ENCODE results near the gene RGS8. TPM values are rescaled to one million over a fixed set of nuclear protein-coding genes. Genes with fewer than 3 reads are reported as not detected.

The RGS8 gene
- total RNA-seq, 1 donor from 2014 or later: 0.04 TPM

DNA sequence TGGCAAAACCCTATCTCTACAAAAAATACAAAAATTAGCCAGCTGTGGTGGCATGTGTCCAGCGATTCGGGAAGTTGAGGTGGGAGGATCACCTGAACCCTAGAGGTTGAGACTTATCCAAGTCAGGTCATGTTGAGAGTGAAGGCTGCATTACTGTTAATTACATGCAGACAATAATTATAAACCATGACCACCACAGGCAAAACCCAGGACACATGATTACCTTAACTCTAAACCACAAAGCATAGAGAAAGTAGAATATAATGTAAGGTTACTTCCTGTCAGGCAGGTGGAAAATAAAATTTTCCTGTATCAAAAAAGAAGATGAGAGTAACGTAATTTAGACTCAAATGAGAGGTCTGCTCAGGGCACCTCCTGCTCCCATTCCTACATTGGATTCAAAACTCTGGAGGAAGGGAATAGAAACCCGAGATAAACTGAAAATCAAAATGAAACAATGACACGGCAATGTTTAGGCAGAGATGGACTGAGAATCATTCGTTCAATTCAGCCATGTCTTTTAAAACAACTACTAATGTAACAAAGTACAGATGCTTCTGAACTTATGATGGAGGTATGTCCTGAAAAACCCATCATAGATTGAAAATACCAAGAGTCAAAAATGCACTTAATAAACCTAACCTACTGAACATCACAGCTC, 33.6 kb downstream of the RGS8 start:
- Histone ChIP-seq H3K4me3 (ENCODE audit: low read depth, low read length) (no peak overlapping the region), H3K36me3 (ENCODE audit: control insufficient read depth, insufficient read depth, low read length) (no peaks in the 10 kb centered on the region), H3K27me3 (ENCODE audit: control insufficient read depth, insufficient read depth, low read length) (peaks cover 2% of the 10 kb centered on the region)
- TF ChIP-seq CTCF (IDR thresholded peaks at IDR 0.05; ENCODE audit: insufficient read depth, low read length, poor library complexity, severe bottlenecking): no peak
- DNase-seq (ENCODE audit: low read depth): no peak

- DNase-seq (ENCODE audit: low read depth): no peak
- peaks cover 2% of the 10 kb centered on the region for H3K27me3 ChIP-seq (ENCODE audit: control insufficient read depth, insufficient read depth, low read length)
- H3K36me3 ChIP-seq (ENCODE audit: control insufficient read depth, insufficient read depth, low read length): no peaks in the 10 kb centered on the region
- no peak overlapping the region for H3K4me3 ChIP-seq (ENCODE audit: low read depth, low read length)
- no peak for TF ChIP-seq CTCF (IDR thresholded peaks at IDR 0.05; ENCODE audit: insufficient read depth, low read length, poor library complexity, severe bottlenecking)
These were observed 35.3 kb downstream of the RGS8 start for GRCh38 chr1:182649041-182649440.

DNA sequence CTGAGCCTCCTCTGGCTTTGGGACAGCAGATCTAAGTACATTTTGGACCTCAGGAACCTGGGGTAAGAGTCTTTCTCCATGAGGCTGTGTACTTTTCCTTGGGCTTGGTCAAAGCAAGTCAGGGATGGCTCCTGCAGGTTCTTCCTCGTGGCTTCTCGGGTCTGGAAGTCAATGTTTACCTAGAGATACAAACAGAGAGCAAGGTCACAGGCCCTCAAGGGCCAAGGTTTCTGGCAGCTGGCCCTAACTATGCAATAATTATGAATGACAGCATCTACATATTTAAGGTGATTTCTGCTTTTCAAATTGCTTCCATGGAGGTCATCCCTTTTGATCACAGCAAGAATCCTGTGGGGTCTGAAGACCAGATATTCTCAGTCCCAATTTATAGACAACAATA, 37.6 kb downstream of the RGS8 start:
- Histone ChIP-seq H3K36me3 (ENCODE audit: control insufficient read depth, insufficient read depth, low read length) (no peaks in the 10 kb centered on the region), H3K4me3 (ENCODE audit: low read depth, low read length) (no peak overlapping the region), H3K27me3 (ENCODE audit: control insufficient read depth, insufficient read depth, low read length) (peaks cover 2% of the 10 kb centered on the region)
- no peak for DNase-seq (ENCODE audit: low read depth)
- no peak for TF ChIP-seq CTCF (IDR thresholded peaks at IDR 0.05; ENCODE audit: insufficient read depth, low read length, poor library complexity, severe bottlenecking)

GRCh38 chr1:182644886-182645285, 39.5 kb downstream of the RGS8 start:
- no peak for TF ChIP-seq CTCF (IDR thresholded peaks at IDR 0.05; ENCODE audit: insufficient read depth, low read length, poor library complexity, severe bottlenecking)
- DNase-seq (ENCODE audit: low read depth): no peak
- Histone ChIP-seq H3K4me3 (ENCODE audit: low read depth, low read length) (no peak overlapping the region), H3K36me3 (ENCODE audit: control insufficient read depth, insufficient read depth, low read length) (no peaks in the 10 kb centered on the region), H3K27me3 (ENCODE audit: control insufficient read depth, insufficient read depth, low read length) (peaks cover 2% of the 10 kb centered on the region)

DNA sequence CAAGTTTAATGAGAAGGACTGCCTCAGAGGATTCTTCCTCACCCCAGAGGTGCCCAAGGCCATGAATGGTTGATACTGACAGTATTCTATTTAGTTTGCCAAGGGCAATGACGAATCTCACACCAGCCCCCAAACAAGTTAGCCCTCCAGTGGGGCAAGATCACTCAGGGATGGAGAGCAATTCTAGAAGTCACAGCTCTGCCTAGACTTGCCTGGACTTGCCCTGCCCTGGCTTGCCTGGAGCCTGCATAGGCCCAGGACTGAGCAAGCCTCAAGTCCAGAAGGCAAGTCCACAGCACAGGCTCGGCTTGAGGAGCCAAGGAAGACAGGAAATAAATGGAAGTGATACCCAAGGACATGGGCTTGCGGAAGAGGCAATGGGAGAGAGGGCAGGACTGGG, 40.7 kb downstream of the RGS8 start:
- DNase-seq (ENCODE audit: low read depth): no peak
- no peak overlapping the region for H3K4me3 ChIP-seq (ENCODE audit: low read depth, low read length)
- peaks cover 2% of the 10 kb centered on the region for H3K27me3 ChIP-seq (ENCODE audit: control insufficient read depth, insufficient read depth, low read length)
- no peak for TF ChIP-seq CTCF (IDR thresholded peaks at IDR 0.05; ENCODE audit: insufficient read depth, low read length, poor library complexity, severe bottlenecking)
- H3K36me3 ChIP-seq (ENCODE audit: control insufficient read depth, insufficient read depth, low read length): no peaks in the 10 kb centered on the region

- Histone ChIP-seq H3K27me3 (ENCODE audit: control insufficient read depth, insufficient read depth, low read length) (peaks cover 2% of the 10 kb centered on the region), H3K36me3 (ENCODE audit: control insufficient read depth, insufficient read depth, low read length) (no peaks in the 10 kb centered on the region), H3K4me3 (ENCODE audit: low read depth, low read length) (no peak overlapping the region)
- TF ChIP-seq CTCF (IDR thresholded peaks at IDR 0.05; ENCODE audit: insufficient read depth, low read length, poor library complexity, severe bottlenecking): no peak
- no peak for DNase-seq (ENCODE audit: low read depth)
These were observed 41.9 kb downstream of the RGS8 start for GRCh38 chr1:182642461-182642860.
